Measurements from ENCODE around the gene DHX36. TPM values are rescaled to one million over a fixed set of nuclear protein-coding genes. Genes with fewer than 3 reads are reported as not detected.

DHX36 gene
- total RNA-seq (2014; rRNA removed; shearing (Covaris generic)), result 45.5 and 75.7 TPM in 2 replicates

GRCh38 chr3:154323891-154324738 is at the start of gene DHX36:
TSS of gene DHX36 (minus strand) at chr3:154324487. CDS start at chr3:154324416, 71 bp downstream.

Small RNA genes within 50 kb of the gene (small RNA-seq; reads per million reads assigned to genes)
- not detected for gene RF01210

Other genes with a start within 250 kb of the DHX36 start
- 3.9 and 5.5 TPM in 2 replicates for gene ARHGEF26, start 203.1 kb downstream of the DHX36 start, total RNA-seq (2014; rRNA removed; shearing (Covaris generic))
- gene GPR149, start 105.7 kb upstream of the DHX36 start, total RNA-seq (2014; rRNA removed; shearing (Covaris generic)), result not detected in 2 replicates